SK-N-SH (cell line): ENCODE measurements around the gene CDK5RAP1.

ENCODE experiments used
- EP300 ChIP-seq, 2 experiments: IDR thresholded peaks; 2 replicates each; pipeline versions ENCODE4 v1.4.0 to v1.6.1; 2012; ENCODE audit warnings: borderline replicate concordance in 1 of 2, low read depth in 1 of 2, low read length in 1 of 2
- GATA2 ChIP-seq: sonication (generic); formaldehyde crosslinking; IDR thresholded peaks from 2 replicates; pipeline ENCODE4 v1.5.0; 2020; ENCODE audit warnings: mild to moderate bottlenecking, missing genetic modification reagents
- SMC3 ChIP-seq: IDR thresholded peaks from 2 replicates; pipeline ENCODE4 v1.6.1; 2012; ENCODE audit warnings: low read depth, low read length, improper control_type of control experiment
- TAF1 ChIP-seq: IDR thresholded peaks from 2 replicates; pipeline ENCODE4 v1.6.1; 2012; ENCODE audit warnings: low read depth, mild to moderate bottlenecking, low read length, moderate library complexity, borderline replicate concordance
- TF ChIP-seq, protein P1 (sequence below): IDR thresholded peaks from 2 replicates; pipeline ENCODE4 v1.4.0; 2012; ENCODE audit warnings: low read depth
- TF ChIP-seq, protein P2 (sequence below): fragments of 200-600 bp; sonication (generic); IDR thresholded peaks from 2 replicates; pipeline ENCODE4 v1.6.1; 2017; ENCODE audit warnings: antibody characterized with exemption, mild to moderate bottlenecking, moderate library complexity
- TF ChIP-seq, protein P3 (sequence below): IDR thresholded peaks from 2 replicates; pipeline ENCODE4; 2012

DNA sequence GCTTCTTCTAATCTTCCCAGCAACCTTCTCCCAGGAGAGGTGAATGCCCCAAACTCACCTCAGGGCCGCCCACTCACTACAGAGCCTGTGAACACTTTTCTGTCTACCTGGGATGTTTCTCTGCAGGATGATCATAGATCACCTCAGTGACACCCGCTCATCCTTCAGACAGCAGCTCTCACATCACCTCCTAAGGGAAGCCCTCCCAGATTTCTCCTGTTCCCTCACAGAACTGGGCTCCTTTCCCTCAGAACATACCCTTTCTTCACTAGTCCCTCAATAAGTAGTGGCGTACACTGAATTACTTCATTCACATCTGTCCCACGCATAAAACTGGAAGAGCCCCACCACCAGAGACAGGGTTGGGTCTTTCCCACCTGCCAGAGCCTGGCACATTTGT lies 57.8 kb downstream of the CDK5RAP1 start:
- TF ChIP-seq GATA2 (CRISPR knock-in tag) (no peak), TAF1 (no peak), EP300 (IDR thresholded peaks at IDR 0.05; ENCODE audit: borderline replicate concordance in 1 of 2, low read depth in 1 of 2, low read length in 1 of 2) (no peak), SMC3 (no peak)
- TF ChIP-seq, protein P1, sequence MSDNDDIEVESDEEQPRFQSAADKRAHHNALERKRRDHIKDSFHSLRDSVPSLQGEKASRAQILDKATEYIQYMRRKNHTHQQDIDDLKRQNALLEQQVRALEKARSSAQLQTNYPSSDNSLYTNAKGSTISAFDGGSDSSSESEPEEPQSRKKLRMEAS: no peak
- TF ChIP-seq, protein P2, sequence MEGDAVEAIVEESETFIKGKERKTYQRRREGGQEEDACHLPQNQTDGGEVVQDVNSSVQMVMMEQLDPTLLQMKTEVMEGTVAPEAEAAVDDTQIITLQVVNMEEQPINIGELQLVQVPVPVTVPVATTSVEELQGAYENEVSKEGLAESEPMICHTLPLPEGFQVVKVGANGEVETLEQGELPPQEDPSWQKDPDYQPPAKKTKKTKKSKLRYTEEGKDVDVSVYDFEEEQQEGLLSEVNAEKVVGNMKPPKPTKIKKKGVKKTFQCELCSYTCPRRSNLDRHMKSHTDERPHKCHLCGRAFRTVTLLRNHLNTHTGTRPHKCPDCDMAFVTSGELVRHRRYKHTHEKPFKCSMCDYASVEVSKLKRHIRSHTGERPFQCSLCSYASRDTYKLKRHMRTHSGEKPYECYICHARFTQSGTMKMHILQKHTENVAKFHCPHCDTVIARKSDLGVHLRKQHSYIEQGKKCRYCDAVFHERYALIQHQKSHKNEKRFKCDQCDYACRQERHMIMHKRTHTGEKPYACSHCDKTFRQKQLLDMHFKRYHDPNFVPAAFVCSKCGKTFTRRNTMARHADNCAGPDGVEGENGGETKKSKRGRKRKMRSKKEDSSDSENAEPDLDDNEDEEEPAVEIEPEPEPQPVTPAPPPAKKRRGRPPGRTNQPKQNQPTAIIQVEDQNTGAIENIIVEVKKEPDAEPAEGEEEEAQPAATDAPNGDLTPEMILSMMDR: no peak
- TF ChIP-seq, protein P3, sequence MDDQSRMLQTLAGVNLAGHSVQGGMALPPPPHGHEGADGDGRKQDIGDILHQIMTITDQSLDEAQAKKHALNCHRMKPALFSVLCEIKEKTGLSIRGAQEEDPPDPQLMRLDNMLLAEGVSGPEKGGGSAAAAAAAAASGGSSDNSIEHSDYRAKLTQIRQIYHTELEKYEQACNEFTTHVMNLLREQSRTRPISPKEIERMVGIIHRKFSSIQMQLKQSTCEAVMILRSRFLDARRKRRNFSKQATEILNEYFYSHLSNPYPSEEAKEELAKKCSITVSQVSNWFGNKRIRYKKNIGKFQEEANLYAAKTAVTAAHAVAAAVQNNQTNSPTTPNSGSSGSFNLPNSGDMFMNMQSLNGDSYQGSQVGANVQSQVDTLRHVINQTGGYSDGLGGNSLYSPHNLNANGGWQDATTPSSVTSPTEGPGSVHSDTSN: no peak
